ENCODE data around the gene NUP188. TPM values are rescaled to one million over a fixed set of nuclear protein-coding genes. Genes with fewer than 3 reads are reported as not detected.

NUP188 gene, protein sequence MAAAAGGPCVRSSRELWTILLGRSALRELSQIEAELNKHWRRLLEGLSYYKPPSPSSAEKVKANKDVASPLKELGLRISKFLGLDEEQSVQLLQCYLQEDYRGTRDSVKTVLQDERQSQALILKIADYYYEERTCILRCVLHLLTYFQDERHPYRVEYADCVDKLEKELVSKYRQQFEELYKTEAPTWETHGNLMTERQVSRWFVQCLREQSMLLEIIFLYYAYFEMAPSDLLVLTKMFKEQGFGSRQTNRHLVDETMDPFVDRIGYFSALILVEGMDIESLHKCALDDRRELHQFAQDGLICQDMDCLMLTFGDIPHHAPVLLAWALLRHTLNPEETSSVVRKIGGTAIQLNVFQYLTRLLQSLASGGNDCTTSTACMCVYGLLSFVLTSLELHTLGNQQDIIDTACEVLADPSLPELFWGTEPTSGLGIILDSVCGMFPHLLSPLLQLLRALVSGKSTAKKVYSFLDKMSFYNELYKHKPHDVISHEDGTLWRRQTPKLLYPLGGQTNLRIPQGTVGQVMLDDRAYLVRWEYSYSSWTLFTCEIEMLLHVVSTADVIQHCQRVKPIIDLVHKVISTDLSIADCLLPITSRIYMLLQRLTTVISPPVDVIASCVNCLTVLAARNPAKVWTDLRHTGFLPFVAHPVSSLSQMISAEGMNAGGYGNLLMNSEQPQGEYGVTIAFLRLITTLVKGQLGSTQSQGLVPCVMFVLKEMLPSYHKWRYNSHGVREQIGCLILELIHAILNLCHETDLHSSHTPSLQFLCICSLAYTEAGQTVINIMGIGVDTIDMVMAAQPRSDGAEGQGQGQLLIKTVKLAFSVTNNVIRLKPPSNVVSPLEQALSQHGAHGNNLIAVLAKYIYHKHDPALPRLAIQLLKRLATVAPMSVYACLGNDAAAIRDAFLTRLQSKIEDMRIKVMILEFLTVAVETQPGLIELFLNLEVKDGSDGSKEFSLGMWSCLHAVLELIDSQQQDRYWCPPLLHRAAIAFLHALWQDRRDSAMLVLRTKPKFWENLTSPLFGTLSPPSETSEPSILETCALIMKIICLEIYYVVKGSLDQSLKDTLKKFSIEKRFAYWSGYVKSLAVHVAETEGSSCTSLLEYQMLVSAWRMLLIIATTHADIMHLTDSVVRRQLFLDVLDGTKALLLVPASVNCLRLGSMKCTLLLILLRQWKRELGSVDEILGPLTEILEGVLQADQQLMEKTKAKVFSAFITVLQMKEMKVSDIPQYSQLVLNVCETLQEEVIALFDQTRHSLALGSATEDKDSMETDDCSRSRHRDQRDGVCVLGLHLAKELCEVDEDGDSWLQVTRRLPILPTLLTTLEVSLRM (N-terminal part only)
- 32.4 and 53.9 TPM in 2 replicates for total RNA-seq

DNA sequence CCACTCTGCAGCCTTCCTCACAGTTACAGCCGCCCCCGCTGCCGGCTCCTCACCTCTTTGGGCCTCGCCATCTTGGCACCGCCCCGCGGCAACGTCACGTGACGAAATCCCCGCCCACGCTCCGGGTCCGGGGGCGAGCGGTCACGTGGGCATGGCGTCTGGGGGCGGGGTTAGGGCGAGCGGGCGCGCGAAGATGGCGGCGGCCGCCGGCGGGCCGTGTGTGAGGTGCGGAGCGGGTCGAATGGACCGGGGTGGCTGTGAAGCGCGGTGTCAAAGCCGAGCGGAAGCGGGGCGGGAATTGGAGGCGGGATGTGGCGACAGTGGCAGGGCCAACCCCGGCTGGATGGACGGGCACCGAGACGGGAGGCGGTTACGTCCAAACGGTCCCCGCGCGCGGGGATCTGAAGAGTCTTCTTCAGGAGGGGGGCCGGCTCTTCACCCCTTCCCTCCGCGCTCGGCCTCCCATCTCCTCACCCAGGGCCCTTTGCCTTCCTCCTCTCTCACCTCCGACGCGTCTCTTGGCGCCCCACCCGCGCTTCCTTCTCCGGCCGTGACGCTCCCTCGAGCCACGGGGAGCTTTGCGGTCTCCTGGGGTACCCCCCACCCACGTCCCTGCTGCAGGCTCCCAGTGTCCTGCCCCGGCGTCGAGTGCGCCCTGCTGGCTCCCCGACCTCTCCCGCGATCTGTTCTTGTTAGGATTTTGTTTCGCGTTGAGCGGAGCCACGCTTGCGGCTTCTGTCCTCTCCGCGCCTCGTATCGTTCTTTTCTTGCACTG lies at the start of gene NUP188, which contains the start of gene DOLK:
Gene NUP188 (plus strand): TSS at position 173 of the 775 bp plus-strand sequence. CDS start 21 bp downstream, at position 194.
Gene DOLK (minus strand): TSS at position 77 of the 775 bp plus-strand sequence. CDS start 300 bp downstream, outside the sequence.

DNA sequence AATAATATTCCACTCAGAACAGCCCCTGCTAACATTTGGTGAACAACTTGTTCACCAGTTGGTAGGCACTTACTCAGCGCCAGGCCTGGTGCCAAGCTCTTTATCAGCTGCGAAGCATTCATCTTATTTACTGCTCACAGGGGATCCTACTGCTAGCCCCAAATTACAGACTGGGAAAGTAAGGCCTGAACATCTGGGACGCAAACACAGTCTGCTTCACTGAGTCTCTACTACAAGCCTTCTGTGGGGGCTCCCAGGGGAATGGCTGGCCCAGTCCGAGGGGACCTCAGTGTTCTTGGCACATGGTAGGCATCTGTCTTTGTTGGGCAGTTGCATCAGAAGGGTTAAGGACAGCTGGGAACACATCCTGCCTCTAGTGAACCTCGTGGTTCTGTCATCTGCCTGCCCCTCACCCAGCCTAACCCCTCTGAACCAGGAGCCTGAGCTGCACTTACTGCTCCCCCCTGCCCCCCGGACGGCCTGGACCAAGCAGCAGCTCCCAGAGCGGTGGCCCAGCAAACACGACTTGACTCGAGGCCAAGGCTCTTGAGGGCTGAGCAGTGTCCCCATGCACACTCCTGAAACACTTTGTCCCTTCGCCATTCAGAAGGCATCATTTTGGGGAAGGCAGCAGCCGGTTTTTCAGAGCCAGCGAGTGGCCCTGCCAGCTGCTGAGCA lies 27.0 kb upstream of the NUP188 start, which contains the start of gene PHYHD1:
Gene PHYHD1 (plus strand): TSS at position 602 of the 678 bp plus-strand sequence. CDS start 1,342 bp downstream, outside the sequence.

DNA sequence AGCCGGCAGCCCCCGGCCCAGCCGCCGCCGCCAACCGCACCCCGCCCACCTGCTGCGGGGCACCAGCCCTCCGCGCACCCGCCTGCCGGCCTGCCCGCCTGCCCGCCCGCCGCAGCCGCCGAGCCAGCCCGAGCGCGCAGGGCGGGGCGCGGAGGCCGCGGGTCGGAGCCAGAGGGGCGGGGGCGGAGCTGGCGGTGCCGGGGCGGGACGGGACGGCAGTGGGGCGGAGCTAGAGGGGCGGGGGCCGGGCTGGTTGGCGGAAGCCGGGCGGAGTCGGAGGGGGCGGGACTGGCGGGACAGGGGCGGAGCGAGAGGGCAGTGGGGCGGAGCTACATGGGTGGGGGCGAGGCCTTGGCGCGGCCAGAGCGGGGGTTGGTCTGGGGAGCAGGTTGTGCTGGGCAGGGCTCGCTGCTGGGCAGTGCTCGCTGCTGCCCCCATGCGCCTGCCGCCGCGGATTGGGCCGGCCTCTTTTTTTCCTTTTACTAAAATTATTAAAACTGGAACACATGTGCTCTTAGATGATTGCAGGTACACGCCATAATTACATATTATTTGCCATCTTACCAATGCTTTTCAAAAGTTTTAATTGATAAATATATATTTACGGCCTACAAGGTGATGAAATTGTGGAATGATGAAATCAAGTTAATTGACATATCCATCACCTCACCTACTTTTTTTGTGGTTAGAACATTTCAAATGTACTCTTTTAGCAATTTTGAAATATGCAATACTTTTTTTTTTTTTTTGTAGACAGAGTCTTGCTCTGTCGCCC lies 80.9 kb downstream of the NUP188 start, which contains the start of gene SH3GLB2:
Gene SH3GLB2 (minus strand): TSS at position 140 of the 775 bp plus-strand sequence. CDS start 177 bp downstream, outside the sequence.

DNA sequence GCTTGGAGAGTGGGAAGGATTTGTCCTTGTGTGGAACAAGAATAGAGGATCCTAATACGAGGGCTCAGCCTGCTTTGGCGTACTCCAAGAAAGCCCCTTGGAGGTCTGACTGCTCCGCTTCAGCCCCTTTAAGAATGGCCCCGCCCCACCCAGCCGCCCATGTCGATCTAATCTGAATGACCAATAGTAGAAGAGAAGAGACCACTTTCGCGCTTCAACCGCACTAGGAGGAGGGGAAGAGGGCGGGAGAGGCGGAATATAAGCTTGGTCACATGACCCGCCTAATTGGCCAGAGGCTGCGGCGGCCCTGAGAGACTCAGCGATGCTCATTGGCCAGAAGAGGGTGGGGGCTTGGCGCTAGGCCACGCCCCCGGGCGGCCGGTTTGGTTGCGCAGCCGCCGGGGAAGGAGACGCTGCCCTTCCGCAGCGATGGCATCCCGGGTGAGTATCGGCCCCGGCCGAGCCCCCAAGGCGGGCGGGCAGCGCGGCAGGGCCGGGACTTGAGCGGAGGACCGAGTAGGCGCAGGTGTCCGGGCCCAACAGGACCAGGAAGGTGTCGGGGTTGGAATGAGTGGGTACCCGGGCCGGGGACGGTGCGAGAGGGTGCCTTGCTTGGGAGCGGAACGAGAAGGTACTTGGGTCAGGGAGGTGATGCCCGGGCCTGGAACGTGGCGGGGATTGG lies 88.9 kb downstream of the NUP188 start, which contains the start of gene MIGA2:
Gene MIGA2 (plus strand): TSS at position 386 of the 682 bp plus-strand sequence. CDS start 3,969 bp downstream, outside the sequence.

Other genes with a start within 250 kb of the NUP188 start
- 1.2 and 1.3 TPM in 2 replicates for gene PKN3, start 245.2 kb upstream of the NUP188 start, total RNA-seq
- gene ZDHHC12, start 223.6 kb upstream of the NUP188 start, total RNA-seq, result 27.4 and 36.9 TPM in 2 replicates
- 34.2 and 40.6 TPM in 2 replicates for gene ZER1, start 175.8 kb upstream of the NUP188 start, total RNA-seq
- gene TBC1D13, start 160.4 kb upstream of the NUP188 start, total RNA-seq, result 12.9 and 18.2 TPM in 2 replicates
- 11.2 and 19.1 TPM in 2 replicates for gene ENDOG, start 129.2 kb upstream of the NUP188 start, total RNA-seq
- 9.2 and 17.9 TPM in 2 replicates for gene SPOUT1, start 117.9 kb upstream of the NUP188 start, total RNA-seq
- 2.6 and 3.2 TPM in 2 replicates for gene KYAT1, start 65.7 kb upstream of the NUP188 start, total RNA-seq
- 30.5 and 31.8 TPM in 2 replicates for gene LRRC8A, start 65.6 kb upstream of the NUP188 start, total RNA-seq
- 33.5 and 39.1 TPM in 2 replicates for gene PHYHD1, start 26.7 kb upstream of the NUP188 start, total RNA-seq
- 20.7 and 21.4 TPM in 2 replicates for gene DOLK, start 96 bp upstream of the NUP188 start, total RNA-seq
- 15.3 and 16.7 TPM in 2 replicates for gene SH3GLB2, start 80.6 kb downstream of the NUP188 start, total RNA-seq
- 14.8 and 23.4 TPM in 2 replicates for gene MIGA2, start 88.9 kb downstream of the NUP188 start, total RNA-seq
- gene DOLPP1, start 133.4 kb downstream of the NUP188 start, total RNA-seq, result 8.5 and 10.0 TPM in 2 replicates
- 61.3 and 63.0 TPM in 2 replicates for gene CRAT, start 163.1 kb downstream of the NUP188 start, total RNA-seq
- 59.8 and 61.5 TPM in 2 replicates for gene PTPA, start 163.7 kb downstream of the NUP188 start, total RNA-seq
- gene IER5L, start 230.6 kb downstream of the NUP188 start, total RNA-seq, result 71.9 and 97.2 TPM in 2 replicates